OCI-M1 (cell line): Measurements from ENCODE around the gene ADCY2.
"Not testable (repeated sequence)": the region's sequence is repeated elsewhere in the genome, so short reads cannot be mapped to it uniquely, and the experiment has no call there.

Source experiments
- DNase-seq: peaks from one replicate; lab custom pipeline; 2025; lab: John Stamatoyannopoulos, UW

The ADCY2 gene

GRCh38 chr5:7395432-7395946 is 449 bp upstream of the ADCY2 start:
- DNase-seq, result no peak

GRCh38 chr5:7396713-7397454 is 946 bp downstream of the ADCY2 start:
- DNase-seq, result no peak

GRCh38 chr5:7397937-7398336 is 2.0 kb downstream of the ADCY2 start:
- no peak for DNase-seq

GRCh38 chr5:7398596-7399280 is 2.8 kb downstream of the ADCY2 start:
- DNase-seq, result no peak

GRCh38 chr5:7405277-7405676 is 9.3 kb downstream of the ADCY2 start:
- DNase-seq, result no peak

GRCh38 chr5:7410936-7411511 is 15.1 kb downstream of the ADCY2 start:
- no peak for DNase-seq

- no peak for DNase-seq
Measured at GRCh38 chr5:7412409-7412808, 16.5 kb downstream of the ADCY2 start.

GRCh38 chr5:7415123-7415522 is 19.2 kb downstream of the ADCY2 start:
- DNase-seq, result no peak

GRCh38 chr5:7415587-7416535 is 19.9 kb downstream of the ADCY2 start:
- no peak for DNase-seq

GRCh38 chr5:7418276-7418675 is 22.3 kb downstream of the ADCY2 start:
- no peak for DNase-seq

- no peak for DNase-seq
Measured at GRCh38 chr5:7419367-7419766, 23.4 kb downstream of the ADCY2 start.

- DNase-seq, result no peak
Measured at GRCh38 chr5:7419846-7420245, 23.9 kb downstream of the ADCY2 start.

GRCh38 chr5:7420510-7421280 is 24.8 kb downstream of the ADCY2 start:
- DNase-seq, result no peak

GRCh38 chr5:7422316-7423106 is 26.6 kb downstream of the ADCY2 start:
- DNase-seq, result no peak

GRCh38 chr5:7423231-7423630 is 27.3 kb downstream of the ADCY2 start:
- DNase-seq, result not testable (repeated sequence)

GRCh38 chr5:7425830-7426229 is 29.9 kb downstream of the ADCY2 start:
- DNase-seq, result no peak

GRCh38 chr5:7426284-7426683 is 30.3 kb downstream of the ADCY2 start:
- DNase-seq, result no peak

- DNase-seq, result no peak
Measured at GRCh38 chr5:7434914-7435313, 39.0 kb downstream of the ADCY2 start.

- no peak for DNase-seq
Measured at GRCh38 chr5:7435503-7435902, 39.6 kb downstream of the ADCY2 start.

- no peak for DNase-seq
Measured at GRCh38 chr5:7436521-7436920, 40.6 kb downstream of the ADCY2 start.
